Measurements from ENCODE around the gene BRK1. TPM values are rescaled to one million over a fixed set of nuclear protein-coding genes. Genes with fewer than 3 reads are reported as not detected.
"Not testable (repeated sequence)": the region's sequence is repeated elsewhere in the genome, so short reads cannot be mapped to it uniquely, and the experiment has no call there.

The BRK1 gene
- total RNA-seq (2014; rRNA removed; shearing (Covaris generic)): 88.1 and 93.3 TPM in 2 replicates

- Histone ChIP-seq H3K36me3 (replicated peaks; ENCODE audit: control insufficient read depth, insufficient read depth, low read length) (no peaks in the 10 kb centered on the region; the same call in 1 of the 2 replicates), H3K27me3 (ENCODE audit: control insufficient read depth, insufficient read depth, low read length) (no peaks in the 10 kb centered on the region), H3K4me3 (ENCODE audit: insufficient read depth, low read depth, low read length) (peak within 1 kb of the TSS; percentile 92)
- DNase-seq: peak; percentile 98
Measured at GRCh38 chr3:10115326-10116137, at the start of gene BRK1. TSS of gene BRK1 (plus strand) at chr3:10115675. CDS start at chr3:10115702, 27 bp downstream.

DNA sequence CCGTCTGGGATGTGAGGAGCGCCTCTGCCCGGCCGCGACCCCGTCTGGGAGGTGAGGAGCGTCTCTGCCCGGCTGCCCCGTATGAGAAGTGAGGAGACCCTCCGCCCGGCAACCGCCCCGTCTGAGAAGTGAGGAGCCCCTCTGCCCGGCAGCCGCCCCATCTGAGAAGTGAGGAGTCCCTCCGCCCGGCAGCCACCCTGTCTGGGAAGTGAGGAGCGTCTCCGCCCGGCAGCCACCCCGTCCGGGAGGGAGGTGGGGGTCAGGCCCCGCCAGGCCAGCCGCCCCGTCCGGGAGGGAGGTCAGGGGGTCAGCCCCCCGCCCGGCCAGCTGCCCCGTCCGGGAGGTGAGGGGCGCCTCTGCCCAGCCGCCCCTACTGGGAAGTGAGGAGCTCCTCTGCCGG, 45.4 kb upstream of the BRK1 start:
- H3K4me3 ChIP-seq (ENCODE audit: insufficient read depth, low read depth, low read length); H3K27me3 ChIP-seq (ENCODE audit: control insufficient read depth, insufficient read depth, low read length); DNase-seq: not testable (repeated sequence)
- H3K36me3 ChIP-seq (replicated peaks; ENCODE audit: control insufficient read depth, insufficient read depth, low read length): peaks cover 20% of the 10 kb centered on the region

- Histone ChIP-seq H3K4me3 (ENCODE audit: insufficient read depth, low read depth, low read length) (no peak overlapping the region), H3K36me3 (replicated peaks; ENCODE audit: control insufficient read depth, insufficient read depth, low read length) (peaks cover 5% of the 10 kb centered on the region)
- DNase-seq: no peak
Measured at GRCh38 chr3:10074666-10075065, 40.8 kb upstream of the BRK1 start.

DNA sequence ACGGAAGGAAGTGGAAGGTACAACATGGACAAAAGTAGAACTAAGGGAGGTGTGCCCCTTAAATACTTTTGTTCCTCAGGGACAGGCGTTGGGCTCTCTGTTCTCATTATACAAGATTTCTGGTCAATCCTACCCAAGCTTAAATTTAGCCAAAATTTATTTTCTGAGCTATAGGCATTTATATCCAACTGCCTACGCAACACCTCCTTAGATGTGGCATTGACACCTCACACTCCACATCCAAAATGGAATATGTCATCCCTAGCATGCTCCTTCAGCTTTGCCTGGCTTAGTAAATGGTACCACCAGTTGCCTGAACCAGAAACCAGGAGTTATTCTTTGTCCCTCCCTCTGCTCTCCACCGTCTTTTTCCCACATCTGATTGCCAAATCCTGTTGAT, 33.6 kb upstream of the BRK1 start:
- Histone ChIP-seq H3K27me3 (ENCODE audit: control insufficient read depth, insufficient read depth, low read length) (no peaks in the 10 kb centered on the region), H3K36me3 (replicated peaks; ENCODE audit: control insufficient read depth, insufficient read depth, low read length) (peaks cover 21% of the 10 kb centered on the region), H3K4me3 (ENCODE audit: insufficient read depth, low read depth, low read length) (no peak overlapping the region)
- DNase-seq: no peak

More at GRCh38 chr3:10074666-10075065, 40.8 kb upstream of the BRK1 start:
- H3K27me3 ChIP-seq (ENCODE audit: control insufficient read depth, insufficient read depth, low read length): no peaks in the 10 kb centered on the region

DNA sequence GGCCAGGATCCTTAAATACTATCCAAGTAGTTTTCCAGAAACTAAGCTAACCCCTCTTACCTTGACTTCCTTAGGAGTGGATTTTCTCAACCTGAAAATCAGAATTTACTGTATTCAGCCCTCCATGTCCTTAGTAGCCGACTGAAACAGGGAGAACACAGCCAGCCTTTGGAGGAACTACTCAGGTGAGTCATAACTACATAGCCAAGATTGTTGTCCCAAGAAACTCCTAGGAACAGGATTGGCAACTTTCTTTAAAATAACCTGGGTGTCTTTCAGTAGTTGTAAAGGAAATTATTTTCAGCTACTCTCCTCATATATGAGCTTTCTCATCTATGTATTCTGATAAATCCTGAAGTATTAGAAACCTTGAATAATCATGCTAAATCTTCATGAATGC, 29.7 kb upstream of the BRK1 start:
- no peak for DNase-seq
- no peaks in the 10 kb centered on the region for H3K27me3 ChIP-seq (ENCODE audit: control insufficient read depth, insufficient read depth, low read length)
- H3K4me3 ChIP-seq (ENCODE audit: insufficient read depth, low read depth, low read length): no peak overlapping the region
- H3K36me3 ChIP-seq (replicated peaks; ENCODE audit: control insufficient read depth, insufficient read depth, low read length): peaks cover 31% of the 10 kb centered on the region

DNA sequence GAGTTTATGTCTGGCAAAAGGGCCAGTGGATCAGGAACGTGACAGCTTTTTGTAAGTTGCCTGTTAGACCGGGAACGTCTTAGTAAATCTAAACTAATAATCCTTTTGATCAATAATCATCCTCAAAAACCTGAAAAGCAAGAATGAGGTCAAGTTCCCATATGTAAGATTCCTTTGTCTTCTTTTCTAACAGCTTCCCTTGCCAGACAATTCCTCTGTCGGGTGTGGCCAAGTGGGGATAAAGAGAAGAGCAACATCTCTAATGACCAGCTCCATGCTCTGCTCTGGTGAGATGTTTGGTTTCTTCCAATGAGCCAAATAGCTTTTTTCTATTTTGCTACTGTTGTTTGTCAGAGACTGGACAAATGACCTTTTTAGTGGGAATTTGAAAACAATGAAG, 27.2 kb upstream of the BRK1 start:
- Histone ChIP-seq H3K36me3 (replicated peaks; ENCODE audit: control insufficient read depth, insufficient read depth, low read length) (peaks cover 29% of the 10 kb centered on the region), H3K4me3 (ENCODE audit: insufficient read depth, low read depth, low read length) (no peak overlapping the region), H3K27me3 (ENCODE audit: control insufficient read depth, insufficient read depth, low read length) (no peaks in the 10 kb centered on the region)
- DNase-seq: no peak

- Histone ChIP-seq H3K4me3 (ENCODE audit: insufficient read depth, low read depth, low read length) (no peak overlapping the region), H3K27me3 (ENCODE audit: control insufficient read depth, insufficient read depth, low read length) (no peaks in the 10 kb centered on the region), H3K36me3 (replicated peaks; ENCODE audit: control insufficient read depth, insufficient read depth, low read length) (peaks cover 32% of the 10 kb centered on the region)
- DNase-seq: no peak
Measured at GRCh38 chr3:10090179-10090578, 25.3 kb upstream of the BRK1 start.

- H3K4me3 ChIP-seq (ENCODE audit: insufficient read depth, low read depth, low read length); H3K27me3 ChIP-seq (ENCODE audit: control insufficient read depth, insufficient read depth, low read length); DNase-seq: not testable (repeated sequence)
- peaks cover 33% of the 10 kb centered on the region for H3K36me3 ChIP-seq (replicated peaks; ENCODE audit: control insufficient read depth, insufficient read depth, low read length)
Measured at GRCh38 chr3:10090774-10091173, 24.7 kb upstream of the BRK1 start.

DNA sequence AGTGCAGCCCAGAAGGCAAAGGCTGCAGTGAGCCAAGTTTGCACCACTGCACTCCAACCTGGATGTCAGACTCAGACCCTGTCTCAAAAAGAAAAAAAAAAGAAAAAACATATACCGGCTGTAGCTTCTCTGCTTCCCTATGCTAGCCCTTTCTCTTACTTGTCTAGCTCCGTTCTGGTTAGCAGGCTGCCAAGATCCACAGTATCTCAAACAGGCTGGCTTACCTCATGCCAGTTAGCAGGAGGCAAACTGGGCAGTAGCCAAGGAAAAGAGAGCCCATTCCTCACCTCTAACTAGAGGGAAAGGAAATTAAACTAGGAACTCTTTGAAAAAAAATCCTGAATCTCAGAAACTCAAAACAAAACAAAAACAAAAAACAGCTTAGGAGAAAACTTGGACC, 24.1 kb upstream of the BRK1 start:
- H3K27me3 ChIP-seq (ENCODE audit: control insufficient read depth, insufficient read depth, low read length); DNase-seq; H3K4me3 ChIP-seq (ENCODE audit: insufficient read depth, low read depth, low read length): not testable (repeated sequence)
- H3K36me3 ChIP-seq (replicated peaks; ENCODE audit: control insufficient read depth, insufficient read depth, low read length): peaks cover 31% of the 10 kb centered on the region

- Histone ChIP-seq H3K27me3 (ENCODE audit: control insufficient read depth, insufficient read depth, low read length) (no peaks in the 10 kb centered on the region), H3K36me3 (replicated peaks; ENCODE audit: control insufficient read depth, insufficient read depth, low read length) (peaks cover 21% of the 10 kb centered on the region), H3K4me3 (ENCODE audit: insufficient read depth, low read depth, low read length) (no peak overlapping the region)
- DNase-seq: no peak
Measured at GRCh38 chr3:10093678-10094077, 21.8 kb upstream of the BRK1 start.

DNA sequence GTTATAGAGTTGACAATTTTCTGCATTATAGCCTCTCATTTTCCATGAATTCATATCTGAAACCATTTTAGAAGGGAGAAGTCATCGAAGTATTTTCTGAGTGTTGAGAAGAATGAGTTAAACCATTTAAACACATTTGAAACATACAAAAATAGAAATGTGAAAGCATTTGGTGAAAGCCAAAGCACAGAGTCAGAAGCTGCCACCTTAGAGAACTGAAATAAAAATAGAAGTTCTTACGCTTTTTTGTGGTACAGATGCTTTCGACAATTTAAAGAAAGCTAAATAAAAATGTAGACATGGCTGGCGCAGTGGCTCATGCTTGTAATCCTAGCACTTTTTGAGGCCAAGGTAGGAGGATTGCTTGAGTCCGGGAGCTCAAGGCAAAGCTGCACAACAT, 16.4 kb upstream of the BRK1 start:
- Histone ChIP-seq H3K27me3 (ENCODE audit: control insufficient read depth, insufficient read depth, low read length) (no peaks in the 10 kb centered on the region), H3K36me3 (replicated peaks; ENCODE audit: control insufficient read depth, insufficient read depth, low read length) (peaks cover 13% of the 10 kb centered on the region), H3K4me3 (ENCODE audit: insufficient read depth, low read depth, low read length) (no peak overlapping the region)
- DNase-seq: no peak

GRCh38 chr3:10106919-10107318, 8.6 kb upstream of the BRK1 start:
- no peaks in the 10 kb centered on the region for H3K27me3 ChIP-seq (ENCODE audit: control insufficient read depth, insufficient read depth, low read length)
- DNase-seq: no peak

GRCh38 chr3:10108091-10108490, 7.4 kb upstream of the BRK1 start, which contains the start of gene FANCD2OS:
TSS of gene FANCD2OS (minus strand) at chr3:10108255. CDS start at chr3:10104774, 3,481 bp downstream.
- H3K4me3 ChIP-seq (ENCODE audit: insufficient read depth, low read depth, low read length): no peak within 1 kb of the TSS
- DNase-seq: peak; percentile 50
- H3K27me3 ChIP-seq (ENCODE audit: control insufficient read depth, insufficient read depth, low read length): no peaks in the 10 kb centered on the region
- H3K36me3 ChIP-seq (replicated peaks; ENCODE audit: control insufficient read depth, insufficient read depth, low read length): no peaks in the 10 kb centered on the region

More at GRCh38 chr3:10106919-10107318, 8.6 kb upstream of the BRK1 start:
- Histone ChIP-seq H3K36me3 (replicated peaks; ENCODE audit: control insufficient read depth, insufficient read depth, low read length) (no peaks in the 10 kb centered on the region), H3K4me3 (ENCODE audit: insufficient read depth, low read depth, low read length) (no peak overlapping the region)

DNA sequence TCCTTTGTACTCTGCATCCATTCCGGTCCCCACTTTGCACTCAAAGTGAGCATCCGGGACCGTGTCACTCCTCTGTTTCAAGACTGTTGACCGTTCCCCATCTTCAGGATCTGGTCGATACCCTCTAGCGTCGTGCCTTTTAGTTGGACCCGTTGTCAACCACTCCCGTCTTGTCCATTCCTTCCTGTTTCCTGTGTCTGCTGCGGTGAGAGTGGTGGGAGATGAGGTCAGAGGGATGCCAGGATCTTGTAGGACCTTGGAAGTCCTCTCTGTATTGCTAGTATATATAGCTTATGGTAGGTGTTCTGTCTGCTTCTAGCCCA, 624 bp downstream of the BRK1 start:
- DNase-seq: no peak
- H3K4me3 ChIP-seq (ENCODE audit: insufficient read depth, low read depth, low read length): peak overlapping the region; percentile 92
- no peaks in the 10 kb centered on the region; the same call in 1 of the 2 replicates for H3K36me3 ChIP-seq (replicated peaks; ENCODE audit: control insufficient read depth, insufficient read depth, low read length)
- H3K27me3 ChIP-seq (ENCODE audit: control insufficient read depth, insufficient read depth, low read length): no peaks in the 10 kb centered on the region

DNA sequence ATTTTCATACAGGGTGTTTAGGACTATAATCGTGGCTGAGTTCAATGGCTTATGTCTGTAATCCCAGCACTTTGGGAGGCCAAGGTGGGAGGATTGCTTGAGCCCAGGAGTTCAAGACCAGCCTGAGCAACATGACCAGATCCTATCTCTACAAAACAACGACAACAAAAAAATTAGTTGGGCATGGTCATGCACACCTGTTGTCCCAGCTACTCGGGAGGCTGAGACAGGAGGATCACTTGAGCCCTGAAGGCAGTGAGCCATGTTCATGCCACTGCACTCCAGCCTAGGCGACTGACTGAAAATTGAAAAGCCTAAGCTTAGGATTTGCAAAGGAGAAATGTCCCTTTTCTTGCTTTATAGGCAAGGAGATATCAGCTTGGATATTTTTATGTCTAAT, 1.5 kb downstream of the BRK1 start:
- no peaks in the 10 kb centered on the region for H3K27me3 ChIP-seq (ENCODE audit: control insufficient read depth, insufficient read depth, low read length)
- H3K36me3 ChIP-seq (replicated peaks; ENCODE audit: control insufficient read depth, insufficient read depth, low read length): no peaks in the 10 kb centered on the region; the same call in 1 of the 2 replicates
- DNase-seq: no peak
- no peak overlapping the region for H3K4me3 ChIP-seq (ENCODE audit: insufficient read depth, low read depth, low read length)
